COLO668 (cell line): Measurements from ENCODE around the gene KRTAP12-1.

Experiments used
- DNase-seq: peaks from one replicate; lab custom pipeline; 2025; ENCODE audit not compliant: unreplicated experiment; lab: John Stamatoyannopoulos, UW

The KRTAP12-1 gene, protein sequence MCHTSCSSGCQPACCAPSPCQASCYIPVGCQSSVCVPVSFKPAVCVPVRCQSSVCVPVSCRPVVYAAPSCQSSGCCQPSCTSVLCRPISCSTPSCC

DNA sequence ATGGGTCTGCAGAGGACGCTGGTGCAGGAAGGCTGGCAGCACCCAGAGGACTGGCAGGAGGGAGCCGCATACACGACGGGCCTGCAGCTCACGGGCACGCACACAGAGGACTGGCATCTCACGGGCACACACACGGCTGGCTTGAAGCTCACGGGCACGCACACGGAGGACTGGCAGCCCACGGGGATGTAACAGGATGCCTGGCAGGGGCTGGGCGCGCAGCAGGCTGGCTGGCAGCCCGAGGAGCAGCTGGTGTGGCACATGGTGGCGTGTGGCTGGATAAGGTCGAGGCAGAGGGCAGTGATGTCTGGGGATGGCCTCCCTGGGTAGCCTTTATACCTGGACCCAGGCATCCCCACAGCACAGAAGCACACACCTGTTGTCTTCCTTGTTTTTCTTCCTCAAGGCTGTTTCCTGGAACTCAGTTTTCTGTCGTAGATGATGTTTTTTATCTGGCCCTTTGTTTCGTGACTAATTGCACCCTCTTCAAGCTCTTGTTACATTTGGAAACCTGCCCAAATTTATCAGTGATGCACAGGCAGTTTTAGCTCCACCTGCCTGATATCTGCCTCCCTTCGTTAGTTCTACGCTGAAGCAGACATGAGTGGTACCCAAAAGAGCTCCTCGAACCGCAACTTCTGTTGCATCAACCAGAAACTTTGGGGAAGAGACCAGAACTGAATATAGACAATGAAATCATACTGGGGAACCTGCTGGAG, at the start of gene KRTAP12-1:
Gene KRTAP12-1, minus strand, starts transcription at position 303 of the 719 bp plus-strand sequence. Its CDS starts 40 bp downstream, at position 263.
- peak; percentile 74 for DNase-seq

DNA sequence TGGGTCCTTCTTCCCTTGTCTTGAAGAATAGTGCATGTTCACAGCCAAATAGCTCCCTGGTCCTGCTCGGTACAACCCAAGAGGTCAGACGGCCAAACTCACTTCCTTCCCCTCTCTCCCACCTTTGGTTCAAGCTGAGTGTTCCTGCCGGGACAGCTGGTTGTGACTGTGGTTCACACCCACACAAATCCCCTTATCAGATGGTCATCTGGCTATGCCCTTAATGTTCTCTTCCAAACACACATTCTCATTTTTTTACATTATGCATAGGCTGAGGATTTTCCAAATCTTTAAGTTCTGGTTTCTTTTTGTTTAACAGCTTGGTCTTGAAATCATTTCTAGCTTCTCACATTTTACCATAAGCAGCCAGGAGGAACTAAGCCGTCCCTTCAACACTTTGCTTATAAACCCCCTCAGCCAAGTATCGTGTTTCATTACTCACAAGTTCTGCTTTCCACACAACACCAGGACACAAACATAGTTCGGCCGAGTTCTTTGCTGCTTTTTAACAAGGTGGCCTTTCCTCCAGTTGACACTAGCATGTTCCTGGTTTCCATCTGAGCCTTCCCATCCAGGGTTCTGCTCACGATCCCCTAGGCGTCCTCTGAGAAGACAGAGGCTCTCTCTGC, 49.1 kb upstream of the KRTAP12-1 start:
- DNase-seq, result no peak

DNA sequence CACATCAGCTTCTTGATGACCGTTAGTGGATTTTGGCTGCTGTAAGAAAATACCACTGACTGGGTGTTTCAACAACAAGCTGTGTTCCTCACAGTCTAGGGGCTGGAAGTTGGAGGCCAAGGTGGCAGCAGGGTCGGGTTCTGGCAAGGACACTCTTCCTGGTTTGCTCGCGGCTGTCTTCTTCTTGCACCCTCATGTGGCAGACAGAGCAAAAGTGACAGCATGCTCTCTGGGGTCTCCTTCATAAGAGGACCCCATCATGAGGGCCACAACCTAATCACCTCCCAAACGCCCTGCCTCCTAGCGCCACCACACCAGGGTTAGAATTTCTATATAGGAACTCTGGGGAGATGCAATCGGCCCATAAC, 48.0 kb upstream of the KRTAP12-1 start:
- DNase-seq, result no peak

DNA sequence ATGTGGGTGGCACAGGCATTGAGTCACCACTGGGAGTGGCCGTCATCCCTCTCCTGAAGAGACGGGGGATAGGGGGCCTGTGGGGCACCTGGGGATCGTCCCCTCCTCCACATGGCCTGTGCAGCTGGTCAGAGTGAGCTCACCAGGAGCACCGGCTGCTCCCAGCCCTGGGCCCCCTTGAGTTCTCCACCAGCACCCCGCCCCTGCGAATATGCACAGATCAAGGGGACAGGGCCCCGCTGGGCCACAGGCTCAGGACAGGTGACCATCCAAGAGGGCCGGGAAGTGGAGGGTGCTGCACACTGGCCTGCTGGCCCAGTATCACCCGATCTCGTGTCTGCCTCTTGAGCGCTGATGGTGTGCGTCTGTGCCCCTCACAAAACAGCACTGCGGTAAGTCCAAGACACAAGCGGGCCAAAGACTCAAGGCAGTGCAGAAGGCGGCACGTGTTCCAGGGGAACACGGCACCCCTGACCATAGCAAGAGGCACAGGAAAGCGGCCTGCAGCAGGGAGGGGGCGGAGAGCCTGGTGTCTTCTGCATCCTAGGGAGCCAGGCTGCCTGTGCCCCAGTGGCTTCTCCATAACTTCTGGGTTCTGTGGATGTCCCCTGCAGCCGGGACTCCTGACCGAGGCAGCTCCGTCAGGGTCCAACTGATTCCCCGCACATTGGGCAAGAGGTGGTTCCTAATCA, 47.5 kb upstream of the KRTAP12-1 start:
- DNase-seq, result no peak

DNA sequence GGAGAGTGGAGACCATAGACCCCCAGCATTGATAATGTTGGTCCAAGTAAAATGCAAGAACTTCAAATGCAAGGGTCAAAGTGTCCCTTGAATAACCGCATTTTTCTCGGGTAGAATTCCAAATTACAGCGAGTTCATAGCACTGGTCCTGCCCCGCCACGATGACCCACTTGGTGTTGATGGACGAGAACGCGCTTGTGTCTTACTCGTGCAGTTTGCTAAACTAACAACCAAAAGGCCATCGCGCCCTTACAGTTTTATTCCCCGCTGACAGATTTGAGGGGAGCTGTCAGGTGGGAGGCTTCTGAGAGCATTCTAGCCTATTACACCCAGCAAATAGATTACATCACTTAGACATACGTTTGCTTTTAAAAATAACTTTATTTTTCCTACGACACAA, 46.8 kb upstream of the KRTAP12-1 start:
- DNase-seq, result no peak

DNA sequence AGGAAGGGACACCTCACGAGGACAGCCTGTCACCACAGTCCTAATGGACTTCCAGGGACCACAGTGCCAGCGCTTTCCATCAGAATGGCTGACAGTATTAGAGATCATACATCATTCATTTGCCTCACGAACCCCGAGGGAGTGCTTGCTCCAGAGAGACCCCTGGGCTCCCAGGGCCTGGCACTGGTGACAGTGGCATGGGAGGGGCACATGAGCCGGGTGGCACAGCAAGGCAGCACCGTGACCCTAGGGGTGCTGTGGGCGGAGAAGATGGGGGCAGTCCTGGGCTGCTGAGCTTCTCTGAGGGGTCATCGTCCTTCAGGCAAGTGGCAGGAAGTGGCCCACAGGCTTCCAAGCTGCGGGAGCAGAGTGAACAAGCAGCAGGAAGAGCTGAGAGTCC, 45.8 kb upstream of the KRTAP12-1 start:
- no peak for DNase-seq

DNA sequence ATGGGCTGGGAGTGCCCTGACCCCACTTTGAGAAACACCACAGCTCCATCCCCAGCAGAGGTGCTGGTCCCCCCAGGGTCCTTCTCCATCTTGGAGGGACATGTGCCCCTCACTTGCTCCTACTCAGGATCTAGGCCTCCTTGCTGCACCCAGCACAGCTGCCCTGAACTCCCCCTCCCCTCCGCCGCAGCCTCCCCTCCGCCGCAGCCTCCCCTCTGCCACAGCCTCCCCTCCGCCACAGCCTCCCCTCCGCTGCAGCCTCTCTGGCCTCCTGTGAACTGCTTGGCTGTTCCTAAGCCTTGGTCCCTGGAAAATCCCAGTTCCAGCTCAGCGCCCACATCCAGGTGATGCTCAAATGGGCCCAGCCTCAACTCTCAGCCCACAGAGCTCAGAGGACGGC, 45.4 kb upstream of the KRTAP12-1 start:
- DNase-seq, result no peak

DNA sequence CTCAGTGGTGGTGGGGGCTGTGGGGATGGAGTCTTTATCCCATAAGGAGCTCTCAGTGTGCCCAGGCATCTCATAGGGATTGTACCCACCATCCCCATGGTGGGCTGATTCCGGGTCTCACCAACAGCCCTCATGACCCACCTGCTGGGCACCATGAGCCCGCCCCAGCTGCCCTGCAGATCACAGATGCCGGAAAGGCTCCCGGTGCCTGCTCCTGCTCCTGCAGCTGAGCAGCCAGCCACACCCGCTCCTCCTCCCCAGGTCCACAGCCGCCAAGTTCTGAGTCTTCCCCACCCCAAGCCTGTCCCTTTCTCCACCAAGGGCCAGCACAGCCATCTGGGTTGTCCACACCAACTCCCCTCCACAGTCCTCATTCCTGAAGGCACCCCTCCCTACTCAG, 44.9 kb upstream of the KRTAP12-1 start:
- DNase-seq, result no peak

DNA sequence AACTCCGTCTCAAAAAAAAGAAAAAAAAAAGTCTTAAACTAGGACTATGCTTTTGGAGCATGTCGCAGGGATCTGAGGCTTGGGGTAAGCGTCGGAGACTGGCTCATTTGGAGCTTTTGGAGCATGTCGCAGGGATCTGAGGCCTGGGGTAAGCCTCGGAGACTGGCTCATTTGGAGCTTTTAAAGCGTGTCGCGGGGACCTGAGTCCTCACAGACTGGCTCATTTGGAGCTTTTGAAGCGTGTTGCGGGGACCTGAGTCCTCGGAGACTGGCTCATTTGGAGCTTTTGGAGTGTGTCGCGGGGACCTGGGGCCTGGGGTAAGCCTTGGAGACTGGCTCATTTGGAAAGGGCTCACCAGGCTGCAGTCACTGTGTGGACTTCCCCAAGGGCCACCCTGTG, 43.0 kb upstream of the KRTAP12-1 start:
- no peak for DNase-seq

DNA sequence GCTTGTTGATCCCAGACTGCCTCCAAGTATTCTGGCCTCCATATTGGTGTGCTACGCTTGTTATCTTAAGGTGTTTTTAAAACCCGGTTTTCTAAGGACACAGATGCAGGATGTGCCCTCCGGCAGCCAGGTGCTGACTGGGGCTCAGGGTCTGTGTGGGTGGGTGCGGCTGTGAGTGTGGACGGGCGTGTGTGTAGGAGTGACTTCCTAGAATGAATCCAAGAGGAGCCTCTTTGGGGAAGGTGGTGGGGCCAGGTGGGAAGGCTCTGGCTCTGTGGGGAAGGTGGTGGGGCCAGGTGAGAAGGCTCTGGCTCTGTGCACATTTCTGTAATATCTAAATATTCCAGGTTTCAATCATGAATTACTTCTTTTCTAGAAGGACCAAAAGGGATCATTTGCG, 42.2 kb upstream of the KRTAP12-1 start:
- DNase-seq, result no peak

DNA sequence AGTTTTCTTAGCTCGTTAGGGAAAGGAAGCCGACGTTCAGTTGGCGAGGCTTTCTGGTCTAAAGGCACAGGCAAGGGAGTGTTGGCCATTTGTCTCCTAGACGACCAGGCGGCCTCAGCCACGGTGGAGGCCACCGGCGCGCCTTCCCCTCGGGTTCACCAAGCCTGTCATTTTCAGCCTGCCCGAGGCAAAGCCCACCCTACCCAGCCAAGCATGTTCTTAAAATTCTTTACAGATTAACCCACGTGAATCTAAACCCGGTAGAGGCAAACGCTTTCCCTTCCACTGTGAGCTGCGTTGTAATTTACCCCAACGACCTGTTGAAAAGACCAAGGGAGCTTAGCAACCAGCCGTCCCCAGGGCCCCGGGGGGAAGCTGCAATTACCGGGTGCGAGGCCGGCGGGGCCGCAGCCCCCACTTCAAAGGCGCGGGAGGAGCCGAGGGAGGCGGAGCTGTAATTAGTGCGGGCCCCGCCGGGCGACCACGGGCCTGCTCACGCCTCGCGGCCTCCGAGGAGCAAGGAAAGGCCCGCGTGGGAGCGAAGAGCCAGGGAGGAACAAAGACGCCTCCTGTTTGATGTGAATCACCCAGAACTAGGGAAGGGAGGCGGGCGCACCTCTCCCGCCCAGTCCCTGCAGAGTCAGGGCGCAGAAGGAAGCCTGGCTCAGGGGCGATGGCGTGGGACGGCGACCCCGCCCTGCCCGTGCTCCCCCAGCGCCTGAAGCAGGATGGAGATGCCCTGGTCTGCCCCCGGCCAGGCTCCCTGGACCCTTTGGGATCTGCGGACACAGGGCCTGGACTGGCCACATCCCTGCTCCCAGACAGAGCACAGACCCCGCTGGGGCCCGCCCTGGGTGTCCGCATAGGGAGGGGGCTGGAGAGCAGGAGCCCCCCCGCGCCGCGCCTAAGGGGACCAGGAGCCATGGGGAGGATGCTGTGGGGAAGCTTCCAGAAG, 41.5 kb upstream of the KRTAP12-1 start:
- no peak for DNase-seq

DNA sequence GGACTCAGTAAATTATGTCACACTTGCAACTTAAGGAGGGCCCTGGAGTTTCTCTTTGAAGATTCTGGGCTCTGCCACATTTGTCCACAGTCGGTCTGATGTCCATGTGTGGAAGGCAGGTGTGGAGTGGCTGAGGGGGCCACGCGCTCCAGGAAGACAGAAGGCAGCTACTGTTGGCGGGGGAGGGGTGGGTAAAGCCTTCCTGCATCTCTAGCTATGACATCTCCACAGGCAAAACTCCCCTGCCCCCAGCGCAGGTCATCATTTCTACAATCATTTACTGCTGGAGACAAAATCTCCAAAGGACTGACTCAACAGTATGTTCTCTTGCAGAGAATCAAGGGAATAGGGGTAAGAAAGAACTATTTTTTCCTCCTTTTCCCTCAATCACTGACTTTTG, 40.8 kb upstream of the KRTAP12-1 start:
- peak; percentile 38 for DNase-seq

DNA sequence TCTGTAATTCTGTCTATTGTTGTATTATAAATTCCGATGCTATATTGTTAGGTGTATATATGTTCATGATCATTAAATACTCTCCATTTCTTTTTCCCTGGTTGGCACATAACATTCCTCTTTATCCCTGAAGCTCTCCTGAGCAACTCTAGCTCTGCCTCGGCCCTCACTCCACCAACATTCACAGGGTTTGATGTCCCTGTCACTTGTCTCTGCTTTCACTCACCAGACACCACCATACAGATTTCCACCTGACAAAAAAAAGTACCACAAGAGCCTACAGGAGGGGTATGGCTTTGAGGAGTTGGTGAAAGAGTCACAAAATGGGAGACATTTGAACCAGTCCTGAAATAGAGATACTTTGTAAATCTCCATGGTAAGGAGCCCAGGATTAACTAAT, 38.2 kb upstream of the KRTAP12-1 start:
- DNase-seq, result no peak

DNA sequence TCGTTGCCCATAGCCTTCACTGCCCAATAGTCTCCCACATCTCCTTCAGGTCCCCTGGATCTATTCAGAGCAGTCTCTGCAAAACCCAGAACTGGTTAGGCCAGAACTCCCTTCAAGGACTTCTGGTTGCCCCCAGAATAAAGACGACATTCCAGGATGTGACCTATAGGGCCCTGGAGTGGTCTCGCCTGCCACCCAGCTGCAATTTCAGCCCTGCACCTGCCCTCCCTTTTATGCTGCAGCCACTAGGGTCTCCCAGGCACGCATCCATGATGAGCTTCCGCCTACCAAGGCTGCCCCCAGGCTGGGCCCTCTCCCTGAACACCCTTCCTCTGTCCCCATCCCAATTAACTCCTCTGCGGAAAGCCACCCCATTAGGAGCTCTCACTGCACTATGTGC, 36.6 kb upstream of the KRTAP12-1 start:
- DNase-seq, result no peak

DNA sequence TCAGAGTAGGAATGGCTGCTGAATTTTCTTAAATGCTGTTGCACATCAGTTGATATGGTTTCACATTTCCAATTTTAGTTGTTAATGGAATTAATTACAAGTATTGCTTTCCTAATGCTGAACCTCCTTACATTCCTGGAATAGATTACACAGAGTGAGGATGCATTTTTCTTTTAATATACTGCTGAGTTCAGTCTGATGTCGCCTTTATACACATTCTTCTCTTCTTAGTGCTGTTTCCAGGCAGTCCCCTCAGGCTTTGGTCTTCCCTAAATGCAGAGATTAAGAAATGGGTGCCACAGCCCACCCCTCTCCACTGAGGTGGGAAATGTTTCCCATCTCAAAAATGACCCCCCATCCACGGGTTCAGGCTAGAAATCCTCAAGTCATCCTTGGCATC, 36.1 kb upstream of the KRTAP12-1 start:
- no peak for DNase-seq

DNA sequence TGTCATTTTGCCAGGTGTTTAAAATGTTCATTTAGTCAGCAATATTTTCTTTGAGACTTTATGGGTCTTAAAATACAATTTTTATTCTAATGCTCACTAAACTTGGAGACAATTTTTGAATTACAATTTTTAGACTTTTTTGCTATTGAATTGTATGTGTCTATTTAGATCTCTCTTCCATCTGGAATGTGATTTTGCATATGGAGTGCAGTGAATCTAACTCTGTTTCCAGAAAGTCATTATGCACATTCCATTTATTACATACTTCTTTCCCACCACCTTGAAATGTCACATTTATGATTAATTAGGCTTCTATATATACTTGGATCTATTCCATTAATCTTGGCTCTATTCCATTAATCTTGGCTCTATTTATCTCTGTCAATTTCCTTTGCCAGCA, 35.0 kb upstream of the KRTAP12-1 start:
- DNase-seq, result no peak

DNA sequence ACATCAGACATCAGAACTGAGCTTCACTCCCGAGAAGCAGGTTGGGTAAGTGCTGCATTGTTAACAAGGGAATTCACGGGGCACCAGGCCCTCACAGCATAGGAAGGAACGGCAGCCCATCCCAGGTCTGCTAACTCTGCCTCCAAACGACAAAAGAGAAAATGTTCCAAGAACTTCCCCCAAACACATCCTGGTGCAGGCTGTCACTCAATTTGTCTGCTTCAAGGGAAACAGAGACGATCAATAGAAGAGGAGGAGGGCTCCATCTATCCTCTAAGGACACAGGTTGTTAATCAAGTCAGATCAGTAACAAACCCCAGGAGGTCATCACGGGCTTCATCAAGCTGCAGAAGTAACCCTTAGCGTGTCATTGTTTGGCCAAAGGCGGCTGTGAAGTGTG, 32.9 kb upstream of the KRTAP12-1 start:
- DNase-seq, result no peak

DNA sequence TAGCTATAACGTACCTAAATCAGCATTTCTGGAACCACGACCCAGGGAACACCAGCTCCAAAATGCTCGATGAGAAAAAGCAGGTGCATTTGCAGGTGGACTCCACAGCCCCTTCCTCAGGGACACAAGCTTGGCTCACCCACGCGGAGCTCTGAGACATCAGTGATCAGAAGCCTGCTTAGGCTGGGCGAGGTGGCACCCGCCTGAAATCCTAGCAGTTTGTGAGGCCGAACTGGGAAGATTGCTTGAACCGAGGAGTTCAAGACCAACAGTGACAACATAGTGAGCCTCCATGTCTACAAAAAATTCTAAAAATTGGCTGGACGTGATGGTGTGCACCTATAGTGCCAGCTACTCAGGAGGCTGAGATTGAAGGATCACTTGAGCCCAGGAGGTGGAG, 31.9 kb upstream of the KRTAP12-1 start:
- DNase-seq, result no peak

DNA sequence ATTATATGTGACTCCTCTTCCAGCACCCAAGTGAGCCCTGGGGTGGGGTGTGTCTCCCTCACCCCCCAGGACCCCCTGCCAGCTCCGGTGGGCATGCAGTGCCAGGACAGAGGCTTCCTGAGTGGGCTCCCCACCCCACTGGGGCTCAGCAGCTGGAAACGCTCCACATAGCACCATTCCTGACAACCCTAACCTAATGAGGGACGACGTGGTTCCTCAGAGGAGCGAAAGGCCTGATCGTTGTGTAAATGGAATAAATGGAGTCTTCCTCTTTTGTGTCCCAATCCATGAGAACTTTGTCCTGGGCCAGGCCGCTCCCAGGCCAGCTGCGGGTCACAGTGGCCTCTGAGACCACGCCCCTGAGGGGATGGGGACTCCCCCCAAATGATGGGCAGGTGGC, 31.2 kb upstream of the KRTAP12-1 start:
- no peak for DNase-seq

DNA sequence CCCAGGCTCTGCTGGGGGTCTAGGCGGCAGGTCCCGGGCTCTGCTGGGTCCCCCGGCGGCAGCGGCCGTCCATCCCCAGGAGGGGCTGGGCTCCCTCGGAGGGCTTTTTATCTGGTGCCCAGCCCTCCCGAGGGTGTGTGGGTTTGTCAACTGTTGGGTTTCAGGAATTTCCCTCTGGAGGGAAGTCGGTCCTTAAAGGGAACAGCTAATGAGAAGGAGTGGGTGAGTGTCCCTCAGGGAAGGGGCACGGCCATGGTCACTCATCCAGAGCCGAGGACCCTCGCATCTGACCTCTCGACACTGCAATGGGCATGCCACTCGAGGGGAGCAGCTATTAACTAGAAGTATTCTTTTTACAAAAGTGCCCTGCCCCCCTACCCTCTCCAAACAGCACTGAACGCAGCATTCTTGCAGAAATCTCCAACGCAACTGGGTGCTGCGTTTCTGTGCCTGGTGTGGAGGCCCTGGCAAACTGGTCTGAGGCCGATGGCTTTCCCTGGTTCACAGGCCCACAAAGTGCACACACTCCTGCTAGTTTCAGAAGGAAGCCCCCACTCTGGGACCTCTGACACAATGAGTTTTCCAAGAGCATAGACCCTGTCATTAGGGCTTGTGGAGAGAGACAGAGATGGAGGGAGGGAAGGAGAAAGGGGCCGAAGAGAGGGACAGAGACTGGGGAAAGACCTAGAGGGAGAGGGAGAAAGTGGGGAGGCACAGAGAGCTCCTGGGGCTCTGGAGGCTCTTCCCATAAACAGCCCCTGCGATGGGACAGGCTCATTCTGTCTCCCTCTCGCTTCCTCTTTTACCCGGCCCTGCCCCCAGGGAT, 30.5 kb upstream of the KRTAP12-1 start:
- no peak for DNase-seq
